H7 (cell line): ENCODE results near the gene KCNK15. TPM values are rescaled to one million over a fixed set of nuclear protein-coding genes. Genes with fewer than 3 reads are reported as not detected.

Experiments
- DNase-seq: peaks from one replicate; pipeline ENCODE4 v3.0.0; 2012
- H3K27me3 ChIP-seq: 2 replicates; pipeline ENCODE4 v1.6.0; 2011; ENCODE audit warnings: mild to moderate bottlenecking, low read length; ENCODE audit not compliant: control insufficient read depth, insufficient read depth
- H3K36me3 ChIP-seq: replicated peaks from 2 replicates; pipeline ENCODE4 v1.5.1; 2011; ENCODE audit warnings: low read length; ENCODE audit not compliant: control insufficient read depth, insufficient read depth
- H3K4me3 ChIP-seq: 2 replicates; pipeline ENCODE4 v1.5.1; 2011; ENCODE audit warnings: low read depth, mild to moderate bottlenecking, control low read depth, low read length, moderate library complexity; ENCODE audit not compliant: insufficient read depth
- total RNA-seq: library from RNA; depleted of rRNA; stranded (reverse); fragments of >200 nt; shearing (Covaris generic); gene quantifications from 2 replicates; pipeline ENCODE4 v1.2.3, GENCODE V29; 2014

KCNK15 gene
- total RNA-seq, 1 experiment from 2014 or later, result 0.14 TPM

DNA sequence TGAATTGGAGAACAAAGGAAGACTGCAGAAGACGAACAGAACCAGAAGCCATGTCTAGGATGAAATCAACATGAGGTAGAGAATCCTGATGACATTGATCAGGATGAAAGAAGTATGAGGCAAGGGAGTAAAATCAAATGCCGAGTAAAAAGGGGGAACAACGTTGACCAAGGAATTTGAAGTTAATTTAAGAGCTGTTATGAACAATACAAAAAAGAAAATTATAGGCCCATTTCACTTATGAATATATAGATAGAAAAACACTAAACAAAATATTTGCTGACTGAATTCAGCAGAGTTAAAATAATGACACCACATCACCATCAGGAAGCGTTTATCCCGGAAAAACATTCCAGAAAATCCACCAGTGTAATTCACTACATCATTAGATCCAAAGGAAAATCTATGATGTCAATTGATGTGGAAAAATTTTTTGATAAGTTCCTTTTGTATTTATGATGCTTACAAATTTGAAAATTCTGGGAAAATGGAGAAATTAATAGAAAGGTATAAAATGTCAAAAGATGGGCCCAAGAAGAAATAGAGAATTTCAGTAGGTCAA is 38.6 kb upstream of the KCNK15 start:
- Histone ChIP-seq H3K4me3 (no peak overlapping the region), H3K36me3 (no peaks in the 10 kb centered on the region), H3K27me3 (no peaks in the 10 kb centered on the region)
- DNase-seq, result no peak

DNA sequence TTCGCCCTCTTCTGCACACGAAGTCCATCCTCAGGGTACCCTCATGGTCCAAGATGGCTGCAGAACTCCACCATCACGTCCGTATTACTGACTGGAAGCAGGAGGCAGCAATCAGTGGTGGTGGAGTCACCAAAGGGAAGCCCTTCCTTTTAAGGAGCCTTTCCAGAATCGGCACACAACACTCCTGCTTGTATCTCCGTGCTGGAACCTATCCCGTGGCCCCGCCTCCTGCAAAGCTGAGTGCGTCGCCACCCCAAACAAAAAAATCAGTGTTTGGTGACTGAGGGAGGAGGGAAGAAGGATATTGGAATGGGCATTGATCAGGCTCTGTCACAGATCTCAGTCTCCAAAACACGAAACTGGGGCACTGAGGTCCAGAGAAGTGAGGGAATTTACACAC is 36.3 kb upstream of the KCNK15 start:
- DNase-seq, result peak; percentile 22
- Histone ChIP-seq H3K36me3 (no peaks in the 10 kb centered on the region), H3K4me3 (no peak overlapping the region), H3K27me3 (no peaks in the 10 kb centered on the region)

DNA sequence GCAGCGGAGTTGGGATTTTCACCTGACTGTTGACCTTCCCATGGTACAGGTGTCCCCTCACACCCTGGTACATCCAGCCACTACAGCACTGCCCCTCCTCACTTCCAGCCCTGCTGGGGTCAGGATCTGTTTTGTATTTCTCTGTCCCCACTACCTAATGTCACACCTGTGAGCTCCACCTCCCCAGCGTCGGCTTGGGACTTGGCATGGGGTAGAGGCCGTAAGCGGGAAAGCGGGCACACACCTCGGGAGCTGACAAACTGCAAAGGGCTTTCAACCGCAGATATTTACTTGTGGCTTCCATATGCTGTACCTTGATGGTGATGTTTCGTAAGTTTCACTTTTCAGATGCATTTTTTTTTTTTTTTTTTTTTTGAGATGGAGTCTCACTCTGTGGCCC is 35.9 kb upstream of the KCNK15 start:
- Histone ChIP-seq H3K27me3 (no peaks in the 10 kb centered on the region), H3K4me3 (no peak overlapping the region), H3K36me3 (no peaks in the 10 kb centered on the region)
- DNase-seq, result peak; percentile 23

DNA sequence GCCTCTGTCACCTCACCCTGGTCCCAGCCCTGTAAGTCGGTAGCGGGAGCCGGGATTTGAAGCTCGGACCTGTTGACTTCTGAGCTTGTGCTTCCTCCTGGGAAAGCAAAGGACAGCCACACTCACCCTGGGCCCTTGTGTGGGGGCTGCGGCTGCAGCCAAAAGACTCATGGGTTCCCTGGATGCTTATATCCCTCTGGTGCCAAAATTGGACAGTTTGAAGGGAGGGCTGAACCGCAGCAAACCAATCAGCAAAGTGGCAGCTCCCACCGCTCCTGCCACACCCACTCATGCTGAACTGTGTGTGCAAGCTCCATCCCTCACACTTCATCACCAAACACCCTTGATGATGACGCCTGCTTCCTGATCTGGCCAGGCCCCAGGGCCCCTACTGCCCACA is 34.4 kb upstream of the KCNK15 start:
- no peaks in the 10 kb centered on the region for H3K36me3 ChIP-seq
- H3K4me3 ChIP-seq, result no peak overlapping the region
- H3K27me3 ChIP-seq, result no peaks in the 10 kb centered on the region
- peak; percentile 23 for DNase-seq

DNA sequence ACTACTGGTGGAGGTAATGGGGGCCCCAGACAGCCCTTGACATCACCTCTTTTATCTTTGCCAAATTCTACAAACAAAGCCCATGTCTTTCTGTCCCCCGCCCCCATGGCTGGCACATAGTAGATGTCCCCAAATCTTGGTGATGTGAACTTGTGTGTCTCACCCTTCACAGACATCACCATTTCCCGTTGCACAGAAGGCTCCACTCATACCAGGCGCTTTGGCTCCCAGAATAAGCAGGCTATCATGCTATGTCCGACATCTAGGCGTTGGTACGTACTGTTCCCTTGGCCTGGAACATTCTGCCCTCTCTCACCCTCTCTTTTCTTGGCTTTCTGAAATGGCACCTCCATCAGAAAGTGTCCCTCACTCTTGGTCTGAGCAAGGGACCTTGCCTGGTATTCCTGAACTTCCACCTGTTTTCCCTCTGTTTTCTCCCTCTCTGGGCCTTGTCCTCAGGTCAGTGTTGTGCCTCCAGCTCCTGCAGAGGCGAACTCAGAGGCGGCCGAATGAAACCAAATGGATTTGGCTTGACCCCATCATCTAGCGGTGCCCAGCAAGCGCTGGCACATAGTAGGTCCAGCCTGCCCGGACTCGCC is 31.5 kb upstream of the KCNK15 start:
- H3K36me3 ChIP-seq, result no peaks in the 10 kb centered on the region
- no peak overlapping the region for H3K4me3 ChIP-seq
- no peak for DNase-seq
- H3K27me3 ChIP-seq, result no peaks in the 10 kb centered on the region

DNA sequence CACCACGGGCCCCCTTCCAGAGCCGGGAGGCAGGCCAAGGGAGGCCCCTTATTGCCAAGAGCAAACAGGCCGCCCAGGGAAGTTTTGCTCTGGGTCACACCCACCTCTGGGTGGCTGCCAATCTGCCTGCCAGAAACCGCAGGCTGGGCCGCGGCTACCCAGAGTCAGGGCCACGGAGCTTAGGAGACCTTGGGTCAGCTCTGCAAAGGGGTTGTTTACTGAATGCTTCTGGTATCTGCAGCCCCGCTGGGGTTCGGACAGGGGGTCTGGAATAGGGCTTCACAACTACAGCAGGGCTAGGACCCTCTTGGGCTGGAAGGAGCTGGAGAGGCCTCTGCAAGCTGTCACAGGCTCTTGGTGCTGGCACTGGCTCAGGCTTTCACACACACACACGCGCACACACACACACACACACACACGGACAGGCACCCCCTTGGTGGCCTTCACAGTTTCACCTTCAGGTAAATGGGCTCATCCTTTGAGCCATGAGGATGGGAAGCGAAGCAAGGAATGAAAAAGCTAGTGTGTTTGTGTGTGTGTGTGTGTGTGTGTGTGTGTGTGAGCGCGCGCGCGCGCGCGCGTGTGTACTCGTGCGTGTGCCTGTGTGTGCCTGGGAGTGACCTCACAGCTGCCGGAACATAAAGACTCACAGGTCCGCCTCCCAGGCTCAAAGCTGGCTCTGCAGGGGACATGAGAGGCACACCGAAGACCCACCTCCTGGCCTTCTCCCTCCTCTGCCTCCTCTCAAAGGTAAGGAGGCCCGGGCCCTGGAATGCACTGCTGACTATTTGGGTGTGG is 30.8 kb upstream of the KCNK15 start, which contains the start of gene CCN5:
TSS of gene CCN5 (plus strand) at position 669 of the 798 bp plus-strand sequence. CDS start at position 691, 22 bp downstream.
- Histone ChIP-seq H3K36me3 (no peaks in the 10 kb centered on the region), H3K27me3 (no peaks in the 10 kb centered on the region), H3K4me3 (no peak within 1 kb of the TSS)
- DNase-seq, result no peak

DNA sequence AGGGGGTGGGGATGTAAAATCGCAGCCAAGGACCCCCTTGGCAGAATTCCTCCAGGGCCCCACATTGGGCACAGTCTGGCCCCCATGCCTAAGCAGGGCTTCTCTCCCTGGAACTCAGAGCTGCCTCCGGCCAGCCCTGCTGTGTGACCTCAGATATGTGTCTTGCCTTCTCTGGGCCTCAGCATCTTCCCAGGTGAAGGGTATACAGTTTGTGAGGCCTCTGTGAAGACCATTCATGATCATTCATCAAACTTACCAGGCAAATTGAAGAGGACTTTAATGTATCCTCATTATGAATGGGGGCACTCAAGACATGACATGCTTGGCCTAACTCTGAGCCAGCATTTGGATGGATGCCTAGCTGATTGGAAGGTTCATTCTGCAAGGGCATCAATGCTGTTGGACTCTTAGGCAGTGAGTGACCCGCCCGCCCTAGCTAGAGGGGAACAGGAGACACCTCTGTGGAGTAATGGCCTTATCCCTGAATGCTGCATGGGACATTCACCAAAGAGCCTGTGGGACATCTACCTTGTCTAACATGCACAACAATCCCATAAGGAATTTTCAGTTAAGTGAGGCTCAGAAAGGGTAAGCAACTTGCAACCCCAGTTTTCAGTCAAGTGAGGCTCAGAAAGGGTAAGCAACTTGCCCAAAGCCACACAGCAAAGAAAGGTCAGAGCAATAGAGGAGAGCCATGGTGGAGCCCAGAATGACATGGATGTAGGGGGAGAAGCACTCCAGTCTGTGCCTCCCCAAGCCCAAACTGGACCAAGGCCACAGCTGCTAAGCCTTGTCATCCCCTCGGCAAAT is 30.0 kb upstream of the KCNK15 start:
- Histone ChIP-seq H3K27me3 (no peaks in the 10 kb centered on the region), H3K4me3 (no peak overlapping the region), H3K36me3 (no peaks in the 10 kb centered on the region)
- DNase-seq, result no peak

DNA sequence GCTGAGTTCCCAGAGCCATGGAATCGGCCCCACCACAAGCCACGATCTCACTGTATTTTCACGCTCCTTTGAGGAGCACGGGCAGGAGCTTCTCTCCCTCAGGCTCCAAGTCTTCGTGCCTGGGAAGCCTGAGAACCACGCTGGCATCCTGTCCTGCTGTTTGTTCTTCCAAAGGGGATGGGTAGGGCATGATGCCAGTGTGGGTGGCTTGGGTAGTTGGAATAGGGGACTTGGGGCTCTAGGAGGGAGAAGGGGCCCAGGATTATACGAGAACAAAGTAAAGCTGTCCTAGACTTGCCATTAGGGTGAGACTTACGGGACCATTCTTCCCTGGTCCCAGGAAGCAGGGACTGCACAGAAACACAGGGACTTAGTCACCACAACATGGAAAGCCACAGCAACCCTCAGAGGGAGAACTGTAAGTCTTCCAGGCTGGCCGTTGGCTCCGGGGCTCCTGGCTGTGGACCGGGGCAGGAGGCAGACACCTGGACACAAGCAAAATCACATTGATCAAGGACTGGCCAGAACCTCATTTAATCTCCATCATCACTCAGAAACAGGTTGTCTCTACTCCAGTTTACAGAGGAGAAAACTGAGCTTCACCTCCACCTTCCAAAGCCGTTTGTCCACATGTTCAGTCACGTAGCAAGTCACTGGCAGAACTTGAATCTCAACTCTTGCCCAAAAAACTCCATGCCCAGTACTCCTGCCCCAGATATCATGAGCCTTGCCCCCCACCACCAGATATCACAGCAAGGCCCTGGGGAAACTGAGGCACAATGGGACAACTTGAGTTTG is 29.2 kb upstream of the KCNK15 start:
- Histone ChIP-seq H3K4me3 (no peak overlapping the region), H3K36me3 (no peaks in the 10 kb centered on the region), H3K27me3 (no peaks in the 10 kb centered on the region)
- DNase-seq, result no peak

DNA sequence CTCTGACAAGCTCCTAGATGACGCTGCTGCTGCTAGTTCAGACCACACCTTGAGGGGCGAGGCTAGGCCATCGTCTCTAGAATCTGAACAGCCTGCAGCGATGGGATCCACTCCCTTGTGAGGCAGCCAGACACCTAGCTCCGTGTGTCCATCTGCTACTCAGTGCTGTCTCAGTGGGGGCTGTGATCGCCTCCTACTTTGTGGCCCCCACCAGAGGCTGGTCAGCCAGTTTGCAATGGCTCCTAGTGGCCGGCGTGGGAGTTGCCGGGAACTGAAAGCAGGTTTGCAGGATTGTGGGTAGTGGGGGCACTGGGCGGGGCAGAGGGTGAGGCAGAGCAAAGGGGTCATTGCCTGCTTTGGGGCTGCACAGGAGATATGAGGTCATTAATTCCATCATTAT is 27.7 kb upstream of the KCNK15 start:
- DNase-seq, result peak; percentile 85
- Histone ChIP-seq H3K36me3 (no peaks in the 10 kb centered on the region), H3K4me3 (no peak overlapping the region), H3K27me3 (no peaks in the 10 kb centered on the region)

DNA sequence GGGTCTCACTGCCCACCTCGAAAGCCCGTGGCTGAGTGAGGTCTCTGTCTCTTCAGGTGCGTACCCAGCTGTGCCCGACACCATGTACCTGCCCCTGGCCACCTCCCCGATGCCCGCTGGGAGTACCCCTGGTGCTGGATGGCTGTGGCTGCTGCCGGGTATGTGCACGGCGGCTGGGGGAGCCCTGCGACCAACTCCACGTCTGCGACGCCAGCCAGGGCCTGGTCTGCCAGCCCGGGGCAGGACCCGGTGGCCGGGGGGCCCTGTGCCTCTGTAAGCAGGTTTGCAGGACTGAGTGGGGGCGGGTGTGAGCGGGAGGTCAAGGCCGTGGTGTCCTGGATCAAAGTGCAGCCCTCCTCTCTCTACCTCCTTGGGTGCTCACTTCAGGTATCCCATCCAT is 25.8 kb upstream of the KCNK15 start:
- Histone ChIP-seq H3K36me3 (no peaks in the 10 kb centered on the region), H3K4me3 (no peak overlapping the region), H3K27me3 (no peaks in the 10 kb centered on the region)
- no peak for DNase-seq

DNA sequence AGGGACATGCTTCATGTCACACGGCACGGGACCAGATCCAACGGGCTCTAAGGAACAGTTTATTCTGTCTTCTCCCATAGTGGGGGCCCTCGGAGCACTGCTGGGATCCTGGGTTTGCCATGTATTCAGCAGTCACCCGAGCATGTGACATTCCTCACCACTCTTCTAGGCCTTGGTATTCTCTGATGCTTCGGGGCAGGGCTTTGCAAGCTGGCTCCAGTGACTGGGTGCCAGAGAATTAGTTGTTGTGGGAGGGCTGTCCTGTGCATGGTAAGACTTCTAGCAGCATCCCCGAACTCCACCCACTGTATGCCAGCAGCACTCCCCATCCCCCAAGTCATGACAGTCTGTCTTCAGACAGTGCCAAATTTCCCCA is 25.1 kb upstream of the KCNK15 start:
- H3K36me3 ChIP-seq, result no peaks in the 10 kb centered on the region
- DNase-seq, result no peak
- H3K4me3 ChIP-seq, result no peak overlapping the region
- no peaks in the 10 kb centered on the region for H3K27me3 ChIP-seq

DNA sequence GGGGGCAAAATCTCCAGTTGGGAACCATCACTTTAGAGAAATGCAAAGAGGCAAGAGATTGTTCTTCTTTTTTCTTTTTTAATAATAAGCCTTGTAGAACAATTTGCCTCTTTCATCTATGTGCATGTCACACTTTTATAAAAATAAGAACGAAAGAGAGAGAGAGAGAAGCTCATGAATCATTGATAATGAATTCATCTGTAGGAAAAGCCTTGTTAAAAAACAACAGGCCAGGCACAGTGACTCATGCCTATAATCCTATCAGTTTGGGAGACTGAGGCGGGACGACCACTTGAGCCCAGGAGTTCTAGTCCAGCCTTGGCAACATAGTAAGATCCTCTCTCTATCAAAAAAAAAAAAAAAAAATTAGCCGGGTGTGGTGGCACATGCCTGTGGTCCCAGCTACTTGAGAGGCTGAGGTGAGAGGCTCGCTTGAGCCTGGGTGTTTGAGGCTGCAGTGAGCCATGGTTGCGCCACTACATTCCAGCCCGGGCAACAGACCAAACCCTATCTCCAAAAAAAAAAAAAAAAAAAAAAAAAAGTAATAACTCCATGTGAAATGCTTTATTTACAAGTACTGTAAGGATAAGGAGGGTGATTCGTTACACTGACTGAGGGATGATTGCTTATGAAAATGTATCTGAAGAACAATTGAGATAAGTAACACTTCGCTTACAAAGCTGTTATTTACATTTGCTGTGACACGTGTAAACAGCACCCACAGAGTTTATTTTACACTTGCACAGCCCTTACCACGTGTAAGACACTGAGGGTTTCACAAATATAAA is 24.5 kb upstream of the KCNK15 start:
- no peak for DNase-seq

DNA sequence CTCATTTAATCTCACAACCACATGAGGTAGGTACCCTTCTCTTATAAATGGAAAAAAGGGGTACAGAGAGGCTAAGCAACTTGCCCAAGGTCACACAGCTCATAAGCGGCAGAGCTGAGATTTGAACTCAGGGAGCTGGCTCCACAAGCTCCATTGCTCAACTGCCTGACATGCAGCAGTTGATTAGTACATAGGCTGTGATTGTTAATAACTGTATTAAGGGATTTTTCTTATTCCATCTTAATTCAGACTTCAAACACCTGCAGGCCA is 23.9 kb upstream of the KCNK15 start:
- no peak for DNase-seq
- H3K36me3 ChIP-seq, result no peaks in the 10 kb centered on the region
- no peak overlapping the region for H3K4me3 ChIP-seq
- no peaks in the 10 kb centered on the region for H3K27me3 ChIP-seq

More for the DNA sequence above, 24.5 kb upstream of the KCNK15 start:
- no peak overlapping the region for H3K4me3 ChIP-seq
- no peaks in the 10 kb centered on the region for H3K27me3 ChIP-seq
- H3K36me3 ChIP-seq, result no peaks in the 10 kb centered on the region

DNA sequence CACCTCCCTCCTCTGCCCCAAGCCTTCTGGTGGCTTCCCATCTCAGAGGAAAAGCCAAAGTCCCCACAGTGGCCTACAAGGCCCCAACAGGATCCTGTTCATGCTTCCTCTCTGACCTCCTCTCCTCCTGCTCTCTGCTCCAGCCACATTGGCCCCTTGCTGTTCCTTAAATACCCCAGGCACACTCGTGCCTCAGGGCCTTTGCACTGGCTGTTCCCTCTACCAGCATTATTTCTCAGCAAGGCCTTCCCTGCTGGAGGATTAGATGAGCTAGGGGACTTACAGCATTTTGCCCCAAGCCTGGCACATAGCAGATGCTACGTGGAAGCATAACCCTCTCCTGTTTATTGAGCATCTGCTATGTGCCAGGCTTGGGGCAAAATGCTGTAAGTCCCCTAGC is 22.7 kb upstream of the KCNK15 start:
- DNase-seq, result no peak
- H3K27me3 ChIP-seq, result no peaks in the 10 kb centered on the region

More for the DNA sequence above, 22.7 kb upstream of the KCNK15 start:
- no peak overlapping the region for H3K4me3 ChIP-seq
- no peaks in the 10 kb centered on the region for H3K36me3 ChIP-seq
